Stimulated activated naive CD8-positive, alpha-beta T cell treated with anti-CD3 and anti-CD28 coated beads, Interleukin-15, Interleukin-2, amounts not matched to agents 100 ng/mL and 50 ng/mL, for 24 hours (primary cell): ENCODE results near the gene EDNRA.

Source experiments
- H3K27ac Mint-ChIP-seq: one replicate; pipeline ENCODE4 v1.8.0; 2021; ENCODE audit warnings: mild to moderate bottlenecking, mixed read lengths
- H3K27me3 Mint-ChIP-seq: one replicate; pipeline ENCODE4 v1.8.0; 2021; ENCODE audit warnings: mixed read lengths
- H3K36me3 Mint-ChIP-seq: one replicate; pipeline ENCODE4 v1.8.0; 2021; ENCODE audit warnings: low read depth, mixed read lengths
- H3K4me1 Mint-ChIP-seq: one replicate; pipeline ENCODE4 v1.8.0; 2021; ENCODE audit warnings: low read depth, mixed read lengths
- H3K4me3 Mint-ChIP-seq: one replicate; pipeline ENCODE4 v1.8.0; 2021; ENCODE audit warnings: mild to moderate bottlenecking, mixed read lengths
- H3K9me3 Mint-ChIP-seq: one replicate; pipeline ENCODE4 v1.8.0; 2021; ENCODE audit warnings: mixed read lengths

EDNRA gene

DNA sequence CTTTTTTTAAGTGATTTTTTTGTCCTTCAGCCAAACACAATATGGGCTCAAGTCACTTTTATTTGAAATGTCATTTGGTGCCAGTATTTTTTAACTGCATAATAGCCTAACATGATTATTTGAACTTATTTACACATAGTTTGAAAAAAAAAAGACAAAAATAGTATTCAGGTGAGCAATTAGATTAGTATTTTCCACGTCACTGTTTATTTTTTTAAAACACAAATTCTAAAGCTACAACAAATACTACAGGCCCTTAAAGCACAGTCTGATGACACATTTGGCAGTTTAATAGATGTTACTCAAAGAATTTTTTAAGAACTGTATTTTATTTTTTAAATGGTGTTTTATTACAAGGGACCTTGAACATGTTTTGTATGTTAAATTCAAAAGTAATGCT lies 62.1 kb downstream of the EDNRA start:
- H3K4me1 Mint-ChIP-seq, result no peaks in the 10 kb centered on the region
- peaks cover 14% of the 10 kb centered on the region for H3K27me3 Mint-ChIP-seq
- no peak overlapping the region for H3K4me3 Mint-ChIP-seq
- H3K36me3 Mint-ChIP-seq, result no peaks in the 10 kb centered on the region
- no peak overlapping the region for H3K27ac Mint-ChIP-seq
- no peaks in the 10 kb centered on the region for H3K9me3 Mint-ChIP-seq

DNA sequence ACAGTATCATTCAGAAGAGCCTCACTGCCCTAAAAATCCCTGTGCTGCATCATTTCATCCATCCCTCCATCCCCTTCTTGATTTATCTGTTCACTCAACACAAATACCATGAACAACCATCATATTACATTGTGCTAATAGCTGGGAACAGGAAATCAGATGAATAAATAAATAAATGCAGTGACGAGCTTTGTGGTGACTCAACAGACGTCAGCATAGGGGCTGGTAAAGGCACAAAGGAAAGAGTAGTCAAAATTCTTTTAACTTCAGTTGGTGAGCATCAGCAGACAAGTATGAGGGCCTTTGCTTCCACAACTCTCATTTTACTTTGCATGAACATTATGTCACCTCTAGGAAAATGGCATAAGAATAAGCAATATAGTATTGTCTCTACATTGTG lies 65.5 kb downstream of the EDNRA start:
- Mint-ChIP-seq H3K4me1 (peaks cover 4% of the 10 kb centered on the region), H3K4me3 (no peak overlapping the region), H3K27ac (no peak overlapping the region), H3K9me3 (peaks cover 12% of the 10 kb centered on the region), H3K27me3 (peaks cover 5% of the 10 kb centered on the region), H3K36me3 (no peaks in the 10 kb centered on the region)

DNA sequence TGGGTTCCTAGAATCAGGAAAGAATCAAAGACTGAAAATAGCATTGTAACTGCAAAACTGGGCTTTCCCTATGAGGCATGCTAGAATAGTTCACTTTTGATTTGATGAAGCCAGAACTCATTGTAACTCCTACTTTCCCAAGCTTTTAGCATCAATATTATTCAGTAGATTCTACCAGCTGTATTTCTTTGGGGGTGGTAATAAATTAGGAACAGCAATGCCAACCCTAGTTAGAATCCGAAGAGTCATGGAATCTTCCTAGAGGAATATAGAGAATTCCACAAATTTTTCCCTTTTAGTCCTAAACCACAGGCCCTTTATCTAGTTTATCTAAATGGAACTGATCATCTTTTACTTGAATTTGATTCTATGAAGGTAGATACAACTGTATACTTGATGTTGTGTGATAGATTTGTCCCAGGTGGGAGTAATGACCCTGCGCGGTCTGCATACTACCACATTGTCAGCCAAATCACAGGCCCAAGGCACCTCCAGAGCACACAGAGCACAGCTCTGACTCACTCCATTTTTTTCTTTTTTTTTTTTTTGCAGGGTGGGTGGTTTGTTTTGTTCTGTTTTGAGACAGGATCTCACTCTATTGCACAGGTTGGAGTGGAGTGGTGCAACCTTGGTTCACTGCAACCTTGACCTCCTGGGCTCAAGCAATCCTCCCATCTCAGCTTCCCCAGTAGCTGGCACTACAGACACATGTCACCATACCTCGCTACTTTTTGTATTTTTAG lies 66.6 kb downstream of the EDNRA start:
- Mint-ChIP-seq H3K27ac (no peak overlapping the region), H3K4me3 (no peak overlapping the region), H3K36me3 (no peaks in the 10 kb centered on the region), H3K27me3 (peaks cover 11% of the 10 kb centered on the region), H3K4me1 (peaks cover 4% of the 10 kb centered on the region), H3K9me3 (peaks cover 18% of the 10 kb centered on the region)

DNA sequence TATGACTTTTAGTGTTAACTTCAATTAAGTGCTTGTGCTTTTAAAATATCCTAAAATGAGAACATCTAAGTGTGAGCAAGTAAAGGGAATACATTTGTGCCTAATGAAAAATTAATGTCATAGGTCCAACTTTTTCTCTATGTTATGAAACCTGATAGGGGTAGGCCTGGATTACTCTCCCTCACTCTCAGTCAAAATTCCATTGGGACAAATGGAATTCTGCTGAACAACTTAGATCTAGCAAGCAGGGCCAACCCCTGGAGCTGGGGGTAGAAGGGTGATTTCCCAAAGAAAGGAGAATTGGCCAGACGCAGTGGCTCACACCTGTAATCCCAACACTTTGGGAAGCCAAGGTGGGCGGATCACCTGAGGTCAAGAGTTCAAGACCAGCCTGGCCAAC lies 67.4 kb downstream of the EDNRA start:
- Mint-ChIP-seq H3K4me3 (no peak overlapping the region), H3K36me3 (no peaks in the 10 kb centered on the region), H3K9me3 (peaks cover 18% of the 10 kb centered on the region), H3K27ac (no peak overlapping the region), H3K4me1 (peaks cover 4% of the 10 kb centered on the region), H3K27me3 (peaks cover 11% of the 10 kb centered on the region)

DNA sequence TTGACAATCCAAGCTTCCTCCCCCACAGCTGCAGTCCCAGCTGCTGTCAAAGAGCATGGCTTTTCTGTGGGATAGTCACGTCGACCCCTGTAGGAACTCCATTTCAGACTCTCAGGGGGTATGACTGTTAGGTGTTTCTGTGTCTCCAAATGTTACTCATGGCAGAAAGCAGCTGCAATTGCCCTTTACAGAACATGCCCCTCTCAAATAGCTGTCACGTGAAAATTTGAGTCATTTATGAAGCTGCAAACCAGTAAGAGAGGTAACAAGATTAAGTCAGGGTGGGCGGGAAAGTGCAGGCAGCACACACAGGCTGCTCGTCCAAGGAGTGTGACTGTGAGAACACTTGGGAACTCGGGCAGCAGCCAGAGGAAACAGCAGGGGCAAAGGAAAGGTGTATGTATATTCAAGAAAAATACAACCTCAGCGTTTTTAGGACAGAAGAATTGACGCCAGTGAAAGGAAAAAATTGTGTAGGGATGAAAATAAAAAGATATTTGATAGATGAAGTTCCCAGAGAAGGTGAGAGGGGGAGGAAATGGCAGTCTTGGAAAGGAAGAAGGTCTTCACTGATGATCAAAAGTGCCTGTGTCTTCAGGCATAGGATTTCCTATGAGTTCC lies 69.8 kb downstream of the EDNRA start:
- Mint-ChIP-seq H3K27me3 (peaks cover 11% of the 10 kb centered on the region), H3K4me3 (no peak overlapping the region), H3K9me3 (peaks cover 18% of the 10 kb centered on the region), H3K4me1 (peaks cover 4% of the 10 kb centered on the region), H3K36me3 (no peaks in the 10 kb centered on the region), H3K27ac (no peak overlapping the region)

DNA sequence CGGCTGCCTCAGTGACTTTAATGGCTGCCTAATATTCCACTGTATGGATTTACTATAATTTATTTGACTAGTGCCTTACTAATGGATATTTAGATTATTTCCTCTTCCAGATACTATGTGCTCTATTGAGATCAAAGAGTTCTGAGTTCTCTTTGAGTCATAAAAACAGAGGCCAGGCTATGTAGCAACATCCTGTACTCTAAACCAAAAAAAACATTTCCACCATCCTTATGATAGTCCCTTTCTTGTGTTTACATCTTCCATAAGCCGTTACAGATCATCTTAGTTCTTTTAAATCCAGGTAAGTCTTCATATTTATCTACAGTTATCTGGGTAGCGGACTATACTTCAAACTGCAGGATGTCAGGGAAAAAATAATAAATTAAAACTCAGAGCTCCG lies 79.7 kb downstream of the EDNRA start:
- Mint-ChIP-seq H3K4me3 (no peak overlapping the region), H3K4me1 (no peaks in the 10 kb centered on the region), H3K9me3 (no peaks in the 10 kb centered on the region), H3K27me3 (peaks cover 4% of the 10 kb centered on the region), H3K36me3 (no peaks in the 10 kb centered on the region), H3K27ac (no peak overlapping the region)

DNA sequence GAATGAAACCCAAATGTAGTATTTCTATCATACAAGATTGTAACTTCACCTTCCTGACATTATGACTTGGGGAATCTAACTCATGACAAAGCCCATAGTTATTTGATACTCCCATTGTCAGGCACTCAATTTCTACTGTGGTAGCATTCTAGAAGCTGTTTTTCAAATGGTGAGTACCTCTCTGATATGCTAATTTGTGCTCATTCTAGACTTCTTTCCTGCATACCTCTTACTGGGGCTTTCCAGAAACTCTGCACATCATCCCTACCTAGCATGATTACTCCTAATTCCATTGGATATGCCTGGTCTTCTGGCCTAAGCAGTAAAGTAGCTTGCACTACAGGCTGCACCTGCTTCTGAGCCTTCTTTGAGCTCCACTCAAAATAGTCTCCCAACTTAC lies 85.9 kb downstream of the EDNRA start:
- no peaks in the 10 kb centered on the region for H3K27me3 Mint-ChIP-seq
- H3K27ac Mint-ChIP-seq, result no peak overlapping the region
- H3K4me3 Mint-ChIP-seq, result no peak overlapping the region
- H3K36me3 Mint-ChIP-seq, result no peaks in the 10 kb centered on the region
- H3K9me3 Mint-ChIP-seq, result peaks cover 5% of the 10 kb centered on the region
- no peaks in the 10 kb centered on the region for H3K4me1 Mint-ChIP-seq

DNA sequence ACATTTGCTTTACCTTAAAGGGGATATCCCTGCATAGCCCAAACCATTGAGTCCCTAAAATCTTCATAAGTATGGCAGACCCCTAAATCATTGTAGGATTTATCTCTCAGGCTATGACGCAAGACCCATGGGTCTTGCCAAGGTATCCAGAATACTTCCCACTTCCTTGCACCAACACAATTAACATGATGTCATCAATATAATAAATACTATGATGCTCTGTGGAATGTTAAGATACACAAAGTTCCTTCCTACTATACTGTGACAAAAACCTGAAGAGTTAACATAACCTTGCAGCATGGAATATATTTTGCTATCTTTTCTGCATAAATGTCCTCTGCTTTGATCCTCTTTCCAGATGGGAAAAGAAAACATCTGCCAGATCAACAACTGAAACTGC lies 86.4 kb downstream of the EDNRA start:
- no peak overlapping the region for H3K4me3 Mint-ChIP-seq
- H3K27ac Mint-ChIP-seq, result no peak overlapping the region
- no peaks in the 10 kb centered on the region for H3K4me1 Mint-ChIP-seq
- peaks cover 5% of the 10 kb centered on the region for H3K9me3 Mint-ChIP-seq
- H3K27me3 Mint-ChIP-seq, result no peaks in the 10 kb centered on the region
- no peaks in the 10 kb centered on the region for H3K36me3 Mint-ChIP-seq

DNA sequence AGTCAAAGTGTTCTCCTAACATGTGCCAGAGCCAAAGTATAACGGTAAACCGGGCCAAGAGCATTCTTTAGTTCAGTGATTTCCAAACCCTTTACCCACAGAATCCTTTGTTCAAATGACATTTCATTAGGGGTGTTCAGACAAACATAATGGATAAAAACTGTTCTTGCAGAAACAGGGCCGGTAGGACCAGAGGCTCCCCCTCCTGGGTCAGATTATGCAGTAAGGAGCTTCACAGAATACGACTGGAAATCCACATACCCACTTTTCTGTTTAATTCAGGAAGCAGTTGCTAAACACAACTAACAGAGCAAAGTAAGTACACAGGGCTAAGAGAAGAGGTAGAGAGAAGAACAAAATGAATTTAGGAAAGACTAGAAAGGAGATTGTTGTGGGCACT lies 89.7 kb downstream of the EDNRA start:
- peaks cover 5% of the 10 kb centered on the region for H3K9me3 Mint-ChIP-seq
- H3K4me3 Mint-ChIP-seq, result no peak overlapping the region
- no peaks in the 10 kb centered on the region for H3K4me1 Mint-ChIP-seq
- H3K36me3 Mint-ChIP-seq, result no peaks in the 10 kb centered on the region
- no peak overlapping the region for H3K27ac Mint-ChIP-seq
- H3K27me3 Mint-ChIP-seq, result no peaks in the 10 kb centered on the region

DNA sequence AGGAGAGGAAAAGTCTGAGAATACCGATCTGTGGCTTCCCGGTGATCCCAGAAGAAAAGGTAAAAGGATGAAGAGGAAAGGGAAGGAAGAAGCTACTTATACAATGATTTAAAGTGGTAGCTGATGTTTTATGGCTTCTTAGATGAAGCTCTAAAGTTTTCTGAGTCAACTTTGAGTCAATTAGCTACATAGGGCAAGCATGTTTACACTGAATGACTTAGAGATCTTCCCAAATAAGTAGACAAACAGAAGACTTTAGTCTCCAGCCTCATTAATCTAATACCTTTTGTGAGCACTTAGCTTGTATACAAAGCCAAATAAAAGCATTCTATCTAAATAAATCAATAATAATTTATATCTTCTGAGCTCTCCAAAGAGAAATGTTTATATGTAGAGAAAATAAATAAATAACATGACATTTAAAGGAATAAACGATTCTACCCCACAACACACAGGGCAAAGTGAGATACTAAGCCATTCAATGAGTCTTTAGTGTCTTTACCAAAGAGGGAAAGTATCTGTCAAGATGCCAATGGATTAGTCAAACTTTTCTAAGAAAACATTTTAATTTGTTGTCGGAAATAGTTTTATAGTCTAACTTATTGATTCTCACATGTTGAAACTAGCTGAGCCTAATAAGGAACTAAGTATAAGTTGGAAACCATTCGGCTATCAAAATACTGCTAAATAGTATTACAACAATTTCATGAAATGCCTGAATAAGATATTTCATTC lies 90.3 kb downstream of the EDNRA start:
- Mint-ChIP-seq H3K27me3 (no peaks in the 10 kb centered on the region), H3K36me3 (no peaks in the 10 kb centered on the region), H3K4me3 (no peak overlapping the region), H3K9me3 (peaks cover 5% of the 10 kb centered on the region), H3K4me1 (no peaks in the 10 kb centered on the region), H3K27ac (no peak overlapping the region)

DNA sequence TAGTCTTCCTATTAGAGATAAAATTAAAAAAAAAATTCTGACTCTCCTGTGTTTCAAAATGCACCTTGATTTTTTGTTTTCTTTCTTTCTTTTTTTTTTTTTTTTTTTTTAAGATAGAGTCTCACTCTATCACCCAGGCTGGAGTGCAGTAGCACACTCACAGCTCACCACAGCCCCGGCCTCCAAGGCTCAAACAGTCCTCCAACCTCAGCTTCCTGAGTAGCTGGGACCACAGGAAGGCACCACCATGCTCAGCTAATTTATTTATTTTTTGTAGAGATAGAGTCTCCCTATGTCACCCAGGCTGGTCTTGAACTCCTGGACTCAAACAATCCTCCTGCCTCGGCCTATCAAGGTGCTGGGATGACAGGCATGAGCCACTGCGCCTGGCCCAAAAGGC lies 95.2 kb downstream of the EDNRA start:
- H3K36me3 Mint-ChIP-seq, result no peaks in the 10 kb centered on the region
- no peaks in the 10 kb centered on the region for H3K9me3 Mint-ChIP-seq
- no peak overlapping the region for H3K4me3 Mint-ChIP-seq
- no peaks in the 10 kb centered on the region for H3K4me1 Mint-ChIP-seq
- H3K27me3 Mint-ChIP-seq, result no peaks in the 10 kb centered on the region
- H3K27ac Mint-ChIP-seq, result no peak overlapping the region

DNA sequence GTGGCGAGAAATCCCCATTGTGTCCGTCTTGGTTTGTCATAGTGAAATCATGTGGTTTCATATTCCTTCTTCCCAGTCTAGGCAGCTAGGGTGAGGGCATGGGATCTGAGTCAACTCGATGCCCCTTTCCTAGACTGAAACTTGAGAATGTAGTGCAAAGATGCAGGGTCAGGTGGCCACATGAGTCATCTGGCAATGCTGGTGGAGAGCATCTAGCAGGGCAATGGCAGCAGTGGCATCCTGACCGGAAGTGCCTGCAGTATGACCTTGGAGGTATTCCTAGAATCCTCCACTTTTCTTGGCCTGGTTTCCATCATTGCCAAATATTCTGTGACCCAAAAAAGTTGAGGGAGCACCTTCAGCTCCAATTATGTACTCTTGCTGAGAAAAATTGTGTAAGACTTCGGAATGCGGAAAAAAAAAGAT lies 97.2 kb downstream of the EDNRA start:
- no peak overlapping the region for H3K27ac Mint-ChIP-seq
- H3K9me3 Mint-ChIP-seq, result no peaks in the 10 kb centered on the region
- H3K36me3 Mint-ChIP-seq, result no peaks in the 10 kb centered on the region
- H3K4me1 Mint-ChIP-seq, result no peaks in the 10 kb centered on the region
- no peaks in the 10 kb centered on the region for H3K27me3 Mint-ChIP-seq
- no peak overlapping the region for H3K4me3 Mint-ChIP-seq

DNA sequence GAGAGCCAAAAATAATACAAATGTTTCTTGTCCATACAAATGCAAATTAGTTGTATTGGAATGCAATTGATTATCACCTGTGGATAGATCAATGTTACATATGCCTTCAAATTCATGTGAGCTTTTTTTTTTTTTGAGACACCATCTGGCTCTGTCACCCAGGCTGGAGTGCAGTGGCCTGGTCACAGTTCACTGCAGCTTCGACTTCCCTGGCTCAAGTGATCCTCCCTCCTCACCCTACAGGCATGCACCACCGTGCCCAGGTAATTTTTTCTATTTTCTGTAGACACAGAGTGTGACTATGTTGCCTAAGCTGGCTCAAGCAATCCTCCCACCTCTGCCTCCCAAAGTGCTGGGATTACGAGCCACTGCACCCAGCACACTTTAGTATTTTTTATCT lies 97.7 kb downstream of the EDNRA start:
- no peaks in the 10 kb centered on the region for H3K36me3 Mint-ChIP-seq

DNA sequence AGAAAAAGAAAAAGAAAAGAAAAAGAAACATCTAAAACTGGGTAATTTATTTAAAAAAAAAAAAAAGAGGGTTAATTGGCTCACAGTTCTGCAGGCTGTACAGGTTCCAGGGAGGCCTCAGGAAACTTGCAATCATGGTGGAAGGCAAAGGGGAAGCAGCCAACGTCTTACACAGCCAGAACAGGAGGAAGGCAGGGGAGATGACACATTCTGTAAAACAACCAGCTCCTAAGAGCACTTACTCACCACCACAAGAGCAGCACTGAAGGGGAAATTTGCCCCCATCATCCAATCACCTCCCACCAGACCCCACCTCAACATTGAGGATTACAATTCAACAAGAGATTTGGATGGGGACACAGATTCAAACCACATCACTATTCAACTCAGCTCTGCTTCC lies 99.5 kb downstream of the EDNRA start:
- no peaks in the 10 kb centered on the region for H3K4me1 Mint-ChIP-seq
- no peaks in the 10 kb centered on the region for H3K36me3 Mint-ChIP-seq
- H3K4me3 Mint-ChIP-seq, result no peak overlapping the region
- no peaks in the 10 kb centered on the region for H3K9me3 Mint-ChIP-seq
- H3K27ac Mint-ChIP-seq, result no peak overlapping the region
- peaks cover 4% of the 10 kb centered on the region for H3K27me3 Mint-ChIP-seq

More for the DNA sequence above, 97.7 kb downstream of the EDNRA start:
- Mint-ChIP-seq H3K27me3 (no peaks in the 10 kb centered on the region), H3K9me3 (no peaks in the 10 kb centered on the region), H3K4me3 (no peak overlapping the region), H3K27ac (no peak overlapping the region), H3K4me1 (no peaks in the 10 kb centered on the region)

DNA sequence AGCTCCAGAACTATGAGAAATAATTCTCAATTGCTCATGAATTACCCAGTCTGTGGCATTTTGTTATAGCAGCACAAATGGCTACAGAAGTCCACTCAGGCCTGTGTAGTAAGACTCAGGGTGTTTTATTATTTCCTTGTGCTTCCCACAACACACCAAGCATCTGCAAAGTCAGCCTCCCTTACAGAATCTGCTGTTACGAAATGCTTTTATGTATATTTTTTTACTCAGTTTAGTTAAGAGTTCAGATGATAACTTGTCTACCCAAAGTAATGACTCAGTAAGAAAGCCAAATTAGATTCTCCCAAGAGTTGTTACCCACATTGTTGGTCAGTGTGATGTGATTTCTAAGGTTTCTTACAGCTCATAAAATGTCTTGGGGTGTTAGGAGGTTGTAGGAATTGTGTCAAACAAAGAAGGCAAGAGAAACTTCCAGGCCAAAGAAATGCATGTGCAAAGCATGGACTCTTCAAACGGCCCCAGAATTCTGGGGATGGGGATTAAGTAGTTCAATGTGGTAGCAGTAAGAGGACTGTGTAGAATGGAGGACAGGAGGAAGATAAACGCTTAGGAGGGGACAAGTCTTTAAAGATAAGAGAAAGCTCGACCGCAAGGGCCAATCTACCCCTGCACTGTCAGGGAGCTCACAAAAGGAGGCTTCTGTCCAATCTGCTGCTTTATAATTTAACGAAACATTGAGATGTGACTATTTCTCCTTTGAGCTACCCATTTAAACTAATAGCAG lies 100.9 kb downstream of the EDNRA start:
- Mint-ChIP-seq H3K36me3 (no peaks in the 10 kb centered on the region), H3K4me1 (no peaks in the 10 kb centered on the region), H3K27me3 (peaks cover 4% of the 10 kb centered on the region), H3K9me3 (no peaks in the 10 kb centered on the region), H3K27ac (no peak overlapping the region), H3K4me3 (no peak overlapping the region)
